Measurements from ENCODE around the gene FCER1G.
A peak's percentile ranks its signal among the peaks of the same experiment; 100 is the strongest.

FCER1G gene

GRCh38 chr1:161200992-161201835, 13.9 kb upstream of the FCER1G start:
- H3K4me3 ChIP-seq (ENCODE audit: low read depth, low read length) = peak overlapping the region; percentile 63
- in situ Hi-C loops (cut with HindIII; ENCODE audit: low sequenced_read_pairs) = loop anchor here (25.0 kb wide), 1 partner anchor 161 kb away; the partner anchor contains the start of gene CFAP126
- TF ChIP-seq CTCF (IDR thresholded peaks at IDR 0.05; ENCODE audit: low read depth, low read length) = no peak
- peak; percentile 24 for DNase-seq (ENCODE audit: low read depth, low spot score)

- in situ Hi-C loops (cut with HindIII; ENCODE audit: low sequenced_read_pairs) = loop anchor here (25.0 kb wide), 1 partner anchor 160 kb away; the partner anchor contains the start of gene CFAP126
- peak; percentile 99 for DNase-seq (ENCODE audit: low read depth, low spot score)
- H3K4me3 ChIP-seq (ENCODE audit: low read depth, low read length) = peak within 1 kb of the TSS; percentile 63
- TF ChIP-seq CTCF (IDR thresholded peaks at IDR 0.05; ENCODE audit: low read depth, low read length) = peak; percentile 34
Observed at GRCh38 chr1:161201836-161202712, 13.0 kb upstream of the FCER1G start, which contains the start of gene NDUFS2. NDUFS2 (plus strand) TSS chr1:161202367; CDS start chr1:161202386, 19 bp downstream.

- no peak overlapping the region for H3K4me3 ChIP-seq (ENCODE audit: low read depth, low read length)
- no peak for DNase-seq (ENCODE audit: low read depth, low spot score)
- in situ Hi-C loops (cut with HindIII; ENCODE audit: low sequenced_read_pairs) = loop anchor here (25.0 kb wide), 1 partner anchor 156 kb away; the partner anchor contains the start of gene CFAP126
- no peak for TF ChIP-seq CTCF (IDR thresholded peaks at IDR 0.05; ENCODE audit: low read depth, low read length)
Observed at GRCh38 chr1:161206411-161207140, 8.5 kb upstream of the FCER1G start.

GRCh38 chr1:161207173-161207572, 7.9 kb upstream of the FCER1G start:
- DNase-seq (ENCODE audit: low read depth, low spot score) = no peak
- TF ChIP-seq CTCF (IDR thresholded peaks at IDR 0.05; ENCODE audit: low read depth, low read length) = no peak
- in situ Hi-C loops (cut with HindIII; ENCODE audit: low sequenced_read_pairs) = loop anchor here (25.0 kb wide), 1 partner anchor 155 kb away; the partner anchor contains the start of gene CFAP126
- no peak overlapping the region for H3K4me3 ChIP-seq (ENCODE audit: low read depth, low read length)

GRCh38 chr1:161209790-161210409, 5.2 kb upstream of the FCER1G start:
- in situ Hi-C loops (cut with HindIII; ENCODE audit: low sequenced_read_pairs) = loop anchor here (25.0 kb wide), 1 partner anchor 152 kb away; the partner anchor contains the start of gene CFAP126
- peak; percentile 62 for DNase-seq (ENCODE audit: low read depth, low spot score)
- TF ChIP-seq CTCF (IDR thresholded peaks at IDR 0.05; ENCODE audit: low read depth, low read length) = peak; percentile 96
- H3K4me3 ChIP-seq (ENCODE audit: low read depth, low read length) = no peak overlapping the region
